Neural progenitor cell (in vitro differentiated cells): ENCODE data around the gene RNF10. TPM values are rescaled to one million over a fixed set of nuclear protein-coding genes. Genes with fewer than 3 reads are reported as not detected.
"Not testable (repeated sequence)": the region's sequence is repeated elsewhere in the genome, so short reads cannot be mapped to it uniquely, and the experiment has no call there.

Experiments
- DNase-seq: peaks from one replicate; pipeline ENCODE4 v3.0.0-alpha.2; 2016; ENCODE audit warnings: low spot score
- H2AFZ ChIP-seq: fragments of 200-600 bp; sonication (generic); replicated peaks from 2 replicates; pipeline ENCODE4 v1.6.1; 2016; ENCODE audit warnings: antibody characterized with exemption
- H3F3A ChIP-seq: fragments of 200-600 bp; sonication (generic); 2 replicates; pipeline ENCODE4 v1.6.1; 2016; ENCODE audit warnings: antibody characterized with exemption, low read depth
- H3K27ac ChIP-seq: fragments of 200-600 bp; sonication (generic); 2 replicates; pipeline ENCODE4 v1.5.1; 2016; ENCODE audit warnings: mild to moderate bottlenecking
- H3K27me3 ChIP-seq: fragments of 200-600 bp; sonication (generic); 2 replicates; pipeline ENCODE4 v1.6.1; 2016; ENCODE audit warnings: mild to moderate bottlenecking, moderate library complexity
- H3K36me3 ChIP-seq: fragments of 200-600 bp; sonication (generic); 2 replicates; pipeline ENCODE4 v1.5.1; 2016
- H3K4me1 ChIP-seq: fragments of 200-600 bp; sonication (generic); 2 replicates; pipeline ENCODE4 v1.6.1; 2016; ENCODE audit warnings: mixed run types
- H3K4me2 ChIP-seq: fragments of 200-600 bp; sonication (generic); 2 replicates; pipeline ENCODE4 v1.6.1; 2016
- H3K4me3 ChIP-seq: fragments of 200-600 bp; sonication (generic); 2 replicates; pipeline ENCODE4 v1.5.1; 2016
- H3K79me2 ChIP-seq: fragments of 200-600 bp; sonication (generic); 2 replicates; pipeline ENCODE4 v1.6.1; 2016; ENCODE audit warnings: low read depth
- H3K9ac ChIP-seq: fragments of 200-600 bp; sonication (generic); 2 replicates; pipeline ENCODE4 v1.6.1; 2016
- H3K9me3 ChIP-seq: fragments of 200-600 bp; sonication (generic); 2 replicates; pipeline ENCODE4 v1.5.1; 2016; ENCODE audit warnings: low read depth
- H4K20me1 ChIP-seq: fragments of 200-600 bp; sonication (generic); 2 replicates; pipeline ENCODE4 v1.6.1; 2016; ENCODE audit warnings: low read depth
- H3K27ac Mint-ChIP-seq: 3 replicates; pipeline ENCODE4 v1.8.0; 2021; ENCODE audit warnings: mixed read lengths
- H3K27me3 Mint-ChIP-seq: 2 replicates; pipeline ENCODE4 v1.8.0; 2022; ENCODE audit warnings: low read depth, mild to moderate bottlenecking, inconsistent platforms, moderate library complexity, mixed read lengths; ENCODE audit not compliant: insufficient read depth
- H3K36me3 Mint-ChIP-seq: 3 replicates; pipeline ENCODE4 v1.8.0; 2021; ENCODE audit warnings: mixed read lengths
- H3K4me1 Mint-ChIP-seq: 3 replicates; pipeline ENCODE4 v1.8.0; 2021; ENCODE audit warnings: mixed read lengths
- H3K4me3 Mint-ChIP-seq: 3 replicates; pipeline ENCODE4 v1.8.0; 2021; ENCODE audit warnings: mild to moderate bottlenecking, moderate library complexity, mixed read lengths
- H3K9me3 Mint-ChIP-seq: 3 replicates; pipeline ENCODE4 v1.8.0; 2020; ENCODE audit warnings: mixed read lengths
- CTCF ChIP-seq: fragments of 200-600 bp; sonication (generic); IDR thresholded peaks from 2 replicates; pipeline ENCODE4 v1.5.1; 2017; ENCODE audit warnings: antibody characterized with exemption, mild to moderate bottlenecking
- EZH2 ChIP-seq: fragments of 200-600 bp; sonication (generic); IDR thresholded peaks from 2 replicates; pipeline ENCODE4 v1.6.1; 2017; ENCODE audit warnings: antibody characterized with exemption, mild to moderate bottlenecking, moderate library complexity
- EZH2phosphoT487 ChIP-seq: fragments of 200-600 bp; sonication (generic); IDR thresholded peaks from 2 replicates; pipeline ENCODE4 v1.6.1; 2017; ENCODE audit warnings: antibody characterized with exemption
- total RNA-seq: library from RNA; depleted of rRNA; stranded (reverse); fragments of >200 nt; gene quantifications from 2 replicates; pipeline ENCODE4 v1.2.3, GENCODE V29; 2015; ENCODE audit warnings: low replicate concordance

Gene RNF10
- total RNA-seq, 1 donor from 2014 or later = 131 TPM

DNA sequence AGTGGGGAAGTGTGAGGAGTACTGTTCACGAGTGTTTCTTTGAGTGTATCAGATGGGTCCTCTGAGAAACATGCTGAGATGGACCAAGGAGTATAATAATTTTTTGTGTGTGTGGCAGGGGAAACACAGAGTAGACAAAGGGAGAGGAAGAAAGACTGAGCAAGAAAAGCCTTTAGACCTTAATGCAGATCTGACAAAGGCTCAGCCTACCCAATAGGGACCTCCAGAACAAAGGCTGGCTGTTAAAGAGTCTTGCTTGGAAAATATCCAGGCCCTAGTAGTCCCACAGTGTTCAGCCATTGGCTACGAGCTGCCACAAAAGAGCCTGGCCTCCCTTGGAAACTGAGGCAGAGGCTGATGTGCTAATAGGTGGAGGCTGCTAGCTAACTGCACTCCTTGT is 18.7 kb upstream of the RNF10 start:
- H3F3A ChIP-seq = no peaks in the 10 kb centered on the region
- no peak overlapping the region for H3K4me2 ChIP-seq
- H3K4me3 Mint-ChIP-seq = no peak overlapping the region
- H3K36me3 ChIP-seq = no peaks in the 10 kb centered on the region
- no peaks in the 10 kb centered on the region for H3K4me1 Mint-ChIP-seq
- H2AFZ ChIP-seq = no peak overlapping the region
- H3K36me3 Mint-ChIP-seq = peaks cover 14% of the 10 kb centered on the region
- no peaks in the 10 kb centered on the region for H3K9me3 Mint-ChIP-seq
- H3K9ac ChIP-seq = no peak overlapping the region
- H3K79me2 ChIP-seq = no peaks in the 10 kb centered on the region
- no peak for TF ChIP-seq EZH2
- no peak for TF ChIP-seq EZH2phosphoT487
- TF ChIP-seq CTCF = no peak
- H3K9me3 ChIP-seq = no peaks in the 10 kb centered on the region
- no peak for DNase-seq
- no peaks in the 10 kb centered on the region for H3K4me1 ChIP-seq
- H3K27ac ChIP-seq = no peak overlapping the region
- no peaks in the 10 kb centered on the region for H4K20me1 ChIP-seq
- H3K27me3 Mint-ChIP-seq = peaks cover 5% of the 10 kb centered on the region
- no peak overlapping the region for H3K4me3 ChIP-seq
- H3K27me3 ChIP-seq = no peaks in the 10 kb centered on the region
- H3K27ac Mint-ChIP-seq = no peak overlapping the region

DNA sequence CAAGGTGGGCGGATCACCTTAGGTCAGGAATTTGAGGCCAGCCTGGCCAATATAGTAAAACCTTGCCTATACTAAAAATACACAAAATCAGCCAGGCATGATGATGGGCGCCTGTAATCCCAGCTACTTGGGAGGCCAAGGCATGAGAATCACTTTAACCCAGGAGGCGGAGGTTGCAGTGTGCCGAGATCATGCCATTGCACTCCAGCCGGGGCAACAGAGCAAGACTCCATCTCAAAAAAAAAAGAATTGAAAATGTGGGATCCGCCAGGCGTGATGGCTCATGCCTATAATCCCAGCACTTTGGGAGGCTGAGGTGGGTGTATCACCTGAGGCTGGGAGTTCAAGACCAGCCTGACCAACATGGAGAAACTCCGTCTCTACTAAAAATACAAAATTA is 14.8 kb upstream of the RNF10 start:
- not testable (repeated sequence) for H3K79me2 ChIP-seq, H3K4me2 ChIP-seq, H3K9me3 ChIP-seq, H3K4me1 ChIP-seq, H4K20me1 ChIP-seq, H3K4me3 ChIP-seq, H3K9me3 Mint-ChIP-seq, H3K36me3 ChIP-seq, H3K27me3 Mint-ChIP-seq, DNase-seq, H3F3A ChIP-seq, H3K9ac ChIP-seq, H2AFZ ChIP-seq, H3K27ac Mint-ChIP-seq, H3K27ac ChIP-seq, H3K4me1 Mint-ChIP-seq, H3K4me3 Mint-ChIP-seq, H3K27me3 ChIP-seq
- H3K36me3 Mint-ChIP-seq = peaks cover 10% of the 10 kb centered on the region

DNA sequence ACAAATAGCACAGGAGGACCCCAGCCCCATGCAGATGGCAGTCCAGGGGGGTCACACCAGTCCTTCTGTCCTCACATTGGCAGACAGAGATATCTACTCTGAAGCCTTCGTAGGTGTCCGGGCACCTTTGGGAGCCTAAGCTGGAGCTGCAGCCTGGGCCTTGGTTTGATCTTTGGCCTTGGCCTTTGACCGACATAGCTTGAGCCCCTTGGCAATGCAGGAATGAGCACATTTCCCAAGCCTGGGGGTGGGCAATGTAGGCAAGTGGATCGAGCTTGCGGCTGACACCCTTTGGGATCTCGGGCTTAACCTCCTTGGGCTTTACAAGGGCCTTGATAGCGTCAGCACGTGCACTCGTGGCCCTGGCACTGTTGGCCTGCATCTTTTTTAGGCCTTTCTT is 11.6 kb upstream of the RNF10 start:
- peaks cover 3% of the 10 kb centered on the region for H3K4me1 Mint-ChIP-seq
- TF ChIP-seq EZH2 (no peak), CTCF (no peak), EZH2phosphoT487 (no peak)

DNA sequence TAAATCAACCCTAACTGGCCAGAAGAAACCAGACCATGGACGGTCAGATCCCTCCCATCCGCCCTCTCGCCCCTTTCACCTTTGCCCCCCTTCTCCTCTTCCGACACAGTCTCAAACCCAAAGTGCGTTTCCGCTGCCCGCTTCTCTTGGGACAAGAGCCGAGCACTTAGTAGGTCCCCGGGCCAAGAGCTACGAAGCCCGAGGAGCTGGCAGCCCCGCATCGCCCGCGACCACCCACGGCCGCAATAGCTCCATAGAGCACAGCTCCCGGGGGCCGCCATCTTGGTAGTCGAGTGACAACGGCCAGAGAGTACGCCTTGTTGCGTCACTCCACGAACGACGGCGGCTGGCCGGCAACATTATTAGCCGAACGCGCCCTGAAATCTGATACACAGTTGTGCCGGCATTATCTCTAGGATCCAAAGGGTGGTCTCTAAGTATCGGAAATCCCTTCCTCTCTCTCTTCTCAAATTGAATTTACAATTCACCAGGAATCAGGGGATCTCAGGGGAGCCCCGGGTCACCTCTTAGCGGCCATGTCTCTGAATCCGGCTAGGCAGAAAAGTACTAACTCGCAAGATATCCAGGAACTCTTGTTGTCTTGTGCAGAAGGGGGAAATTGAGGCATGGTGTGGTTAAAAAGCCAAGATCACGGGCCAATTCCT is 5.2 kb upstream of the RNF10 start, which contains the start of gene COQ5:
Gene COQ5 (minus strand): TSS at position 298 of the 665 bp plus-strand sequence. CDS start 17 bp downstream, at position 281.
- peaks cover 15% of the 10 kb centered on the region for H3K79me2 ChIP-seq
- H3K9ac ChIP-seq = peak within 1 kb of the TSS; percentile 83

More for the DNA sequence above, 11.6 kb upstream of the RNF10 start:
- H3K4me1 ChIP-seq = no peaks in the 10 kb centered on the region
- H3K9ac ChIP-seq = no peak overlapping the region
- peaks cover 8% of the 10 kb centered on the region for H3F3A ChIP-seq
- H3K36me3 ChIP-seq = no peaks in the 10 kb centered on the region
- H3K4me2 ChIP-seq = no peak overlapping the region
- no peak for DNase-seq
- no peak overlapping the region for H3K27ac Mint-ChIP-seq
- no peaks in the 10 kb centered on the region for H3K9me3 Mint-ChIP-seq
- H3K4me3 ChIP-seq = no peak overlapping the region
- H3K79me2 ChIP-seq = peaks cover 6% of the 10 kb centered on the region
- H3K27ac ChIP-seq = no peak overlapping the region
- H3K27me3 Mint-ChIP-seq = no peaks in the 10 kb centered on the region
- no peaks in the 10 kb centered on the region for H3K9me3 ChIP-seq
- H3K27me3 ChIP-seq = no peaks in the 10 kb centered on the region
- no peaks in the 10 kb centered on the region for H4K20me1 ChIP-seq
- H3K36me3 Mint-ChIP-seq = peaks cover 7% of the 10 kb centered on the region
- H2AFZ ChIP-seq = no peak overlapping the region
- H3K4me3 Mint-ChIP-seq = no peak overlapping the region

More for the DNA sequence above, 5.2 kb upstream of the RNF10 start, which contains the start of gene COQ5:
- H3K27me3 Mint-ChIP-seq = peaks cover 4% of the 10 kb centered on the region
- Histone ChIP-seq H3K27me3 (no peaks in the 10 kb centered on the region), H4K20me1 (no peaks in the 10 kb centered on the region), H3F3A (peaks cover 23% of the 10 kb centered on the region), H3K4me2 (peak within 1 kb of the TSS; percentile 81), H3K27ac (peak within 1 kb of the TSS; percentile 91), H2AFZ (peak within 1 kb of the TSS; percentile 95), H3K36me3 (no peaks in the 10 kb centered on the region), H3K4me1 (peaks cover 8% of the 10 kb centered on the region), H3K4me3 (peak within 1 kb of the TSS; percentile 87), H3K9me3 (no peaks in the 10 kb centered on the region)
- DNase-seq = peak; percentile 97
- TF ChIP-seq EZH2 = no peak
- no peaks in the 10 kb centered on the region for H3K9me3 Mint-ChIP-seq
- H3K36me3 Mint-ChIP-seq = peaks cover 5% of the 10 kb centered on the region
- H3K27ac Mint-ChIP-seq = peak within 1 kb of the TSS; percentile 100
- H3K4me3 Mint-ChIP-seq = peak within 1 kb of the TSS; percentile 100
- peaks cover 17% of the 10 kb centered on the region for H3K4me1 Mint-ChIP-seq
